Smooth muscle cell (in vitro differentiated cells): ENCODE data around the gene MPIG6B. TPM values are rescaled to one million over a fixed set of nuclear protein-coding genes. Genes with fewer than 3 reads are reported as not detected.

Experiments
- DNase-seq: peaks from one replicate; lab custom pipeline; 2025; ENCODE audit not compliant: unreplicated experiment; lab: John Stamatoyannopoulos, UW
- H2AFZ ChIP-seq: fragments of 200-600 bp; sonication (generic); 2 replicates; pipeline ENCODE4 v1.6.0; 2016; ENCODE audit warnings: antibody characterized with exemption, low read depth, mild to moderate bottlenecking
- H3F3A ChIP-seq: fragments of 200-600 bp; sonication (generic); 2 replicates; pipeline ENCODE4 v1.6.0; 2017; ENCODE audit warnings: antibody characterized with exemption, low read depth
- H3K27ac ChIP-seq: fragments of 200-600 bp; sonication (generic); 2 replicates; pipeline ENCODE4 v1.5.1; 2016; ENCODE audit warnings: low read depth, mild to moderate bottlenecking
- H3K27me3 ChIP-seq: fragments of 200-600 bp; sonication (generic); 2 replicates; pipeline ENCODE4 v1.6.1; 2016; ENCODE audit warnings: low read depth, mild to moderate bottlenecking
- H3K36me3 ChIP-seq: fragments of 200-600 bp; sonication (generic); 2 replicates; pipeline ENCODE4 v1.5.1; 2016; ENCODE audit warnings: low read depth
- H3K4me1 ChIP-seq: fragments of 200-600 bp; sonication (generic); 2 replicates; pipeline ENCODE4 v1.5.1; 2016; ENCODE audit warnings: low read depth
- H3K4me2 ChIP-seq: fragments of 200-600 bp; sonication (generic); 2 replicates; pipeline ENCODE4 v1.6.0; 2016; ENCODE audit warnings: mild to moderate bottlenecking
- H3K4me3 ChIP-seq: fragments of 200-600 bp; sonication (generic); 2 replicates; pipeline ENCODE4 v1.5.1; 2016; ENCODE audit warnings: mild to moderate bottlenecking
- H3K79me2 ChIP-seq: fragments of 200-600 bp; sonication (generic); 2 replicates; pipeline ENCODE4 v1.6.0; 2016; ENCODE audit warnings: low read depth, mild to moderate bottlenecking
- H3K9ac ChIP-seq: fragments of 200-600 bp; sonication (generic); 2 replicates; pipeline ENCODE4 v1.6.0; 2016; ENCODE audit warnings: low read depth
- H3K9me3 ChIP-seq: fragments of 200-600 bp; sonication (generic); replicated peaks from 2 replicates; pipeline ENCODE4 v1.5.1; 2016; ENCODE audit warnings: low read depth
- H4K20me1 ChIP-seq: fragments of 200-600 bp; sonication (generic); 2 replicates; pipeline ENCODE4 v1.6.0; 2016; ENCODE audit warnings: low read depth
- WGBS: methylation state at CpG from one replicate; pipeline ENCODE4 v1.1.7; 2016; ENCODE audit warnings: low lambda C conversion rate; 5-methylcytosine and 5-hydroxymethylcytosine counted together
- polyA plus RNA-seq: library from polyadenylated mRNA; unstranded; fragments of >200 nt; fragmentation: Nextera tagmentation; extraction: Ambion mirVana; gene quantifications from 2 replicates; pipeline ENCODE4 v1.2.1, GENCODE V29; 2016
- total RNA-seq: library from RNA; depleted of rRNA; stranded (reverse); fragments of >200 nt; gene quantifications from 2 replicates; pipeline ENCODE4 v1.2.3, GENCODE V29; 2014
- TF ChIP-seq, protein P1 (sequence below): fragments of 200-600 bp; sonication (generic); IDR thresholded peaks from 2 replicates; pipeline ENCODE4 v1.5.1; 2017; ENCODE audit warnings: borderline replicate concordance, mild to moderate bottlenecking, antibody characterized with exemption; ENCODE audit not compliant: insufficient read depth, poor library complexity, severe bottlenecking

MPIG6B gene
- total and polyA plus RNA-seq, 2 experiments from 2014 or later, result not detected

GRCh38 chr6:31758281-31758680, 35.1 kb downstream of the MPIG6B start:
- no peak overlapping the region for H3K9ac ChIP-seq
- H3K9me3 ChIP-seq, result no peaks in the 10 kb centered on the region
- 100% methylated on average over 2 of the region's 2 CpGs for WGBS
- H3K27ac ChIP-seq, result no peak overlapping the region
- TF ChIP-seq, protein P1, sequence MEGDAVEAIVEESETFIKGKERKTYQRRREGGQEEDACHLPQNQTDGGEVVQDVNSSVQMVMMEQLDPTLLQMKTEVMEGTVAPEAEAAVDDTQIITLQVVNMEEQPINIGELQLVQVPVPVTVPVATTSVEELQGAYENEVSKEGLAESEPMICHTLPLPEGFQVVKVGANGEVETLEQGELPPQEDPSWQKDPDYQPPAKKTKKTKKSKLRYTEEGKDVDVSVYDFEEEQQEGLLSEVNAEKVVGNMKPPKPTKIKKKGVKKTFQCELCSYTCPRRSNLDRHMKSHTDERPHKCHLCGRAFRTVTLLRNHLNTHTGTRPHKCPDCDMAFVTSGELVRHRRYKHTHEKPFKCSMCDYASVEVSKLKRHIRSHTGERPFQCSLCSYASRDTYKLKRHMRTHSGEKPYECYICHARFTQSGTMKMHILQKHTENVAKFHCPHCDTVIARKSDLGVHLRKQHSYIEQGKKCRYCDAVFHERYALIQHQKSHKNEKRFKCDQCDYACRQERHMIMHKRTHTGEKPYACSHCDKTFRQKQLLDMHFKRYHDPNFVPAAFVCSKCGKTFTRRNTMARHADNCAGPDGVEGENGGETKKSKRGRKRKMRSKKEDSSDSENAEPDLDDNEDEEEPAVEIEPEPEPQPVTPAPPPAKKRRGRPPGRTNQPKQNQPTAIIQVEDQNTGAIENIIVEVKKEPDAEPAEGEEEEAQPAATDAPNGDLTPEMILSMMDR, result no peak
- H4K20me1 ChIP-seq, result no peaks in the 10 kb centered on the region
- no peak overlapping the region for H3K4me3 ChIP-seq
- H3F3A ChIP-seq, result no peaks in the 10 kb centered on the region
- peaks cover 6% of the 10 kb centered on the region for H3K4me1 ChIP-seq
- no peaks in the 10 kb centered on the region for H3K27me3 ChIP-seq
- H3K79me2 ChIP-seq, result no peaks in the 10 kb centered on the region
- H3K4me2 ChIP-seq, result no peak overlapping the region
- no peak for DNase-seq
- H3K36me3 ChIP-seq, result no peaks in the 10 kb centered on the region
- no peak overlapping the region for H2AFZ ChIP-seq

DNA sequence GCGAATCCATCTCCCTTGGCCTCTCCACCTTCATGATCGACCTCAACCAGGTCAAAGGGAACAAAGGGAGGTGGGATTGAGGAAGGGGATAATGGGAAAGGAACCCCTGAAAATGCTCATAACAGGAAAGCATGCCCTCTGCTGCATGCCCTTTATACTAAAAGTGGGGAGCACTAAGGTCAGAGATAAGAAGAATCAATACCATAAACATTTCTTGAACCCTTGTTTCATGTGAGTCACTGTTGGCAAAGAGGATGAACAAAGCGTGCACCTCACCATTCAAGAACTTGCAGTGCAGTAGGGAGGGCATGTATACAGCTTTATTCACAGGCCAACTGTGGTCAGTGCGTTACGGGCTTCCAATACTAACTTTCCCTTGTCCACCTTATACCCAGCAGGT, 37.6 kb downstream of the MPIG6B start:
- WGBS, result 98% methylated on average over 5 of the region's 5 CpGs
- H3K4me1 ChIP-seq, result peaks cover 13% of the 10 kb centered on the region
- H3K9ac ChIP-seq, result no peak overlapping the region
- no peaks in the 10 kb centered on the region for H3K27me3 ChIP-seq
- no peaks in the 10 kb centered on the region for H3K36me3 ChIP-seq
- no peak overlapping the region for H3K27ac ChIP-seq
- no peaks in the 10 kb centered on the region for H3K79me2 ChIP-seq
- DNase-seq, result no peak
- H3F3A ChIP-seq, result no peaks in the 10 kb centered on the region
- TF ChIP-seq, protein P1, result no peak
- no peaks in the 10 kb centered on the region for H4K20me1 ChIP-seq
- no peak overlapping the region for H2AFZ ChIP-seq
- no peak overlapping the region for H3K4me2 ChIP-seq
- no peak overlapping the region for H3K4me3 ChIP-seq
- no peaks in the 10 kb centered on the region for H3K9me3 ChIP-seq

DNA sequence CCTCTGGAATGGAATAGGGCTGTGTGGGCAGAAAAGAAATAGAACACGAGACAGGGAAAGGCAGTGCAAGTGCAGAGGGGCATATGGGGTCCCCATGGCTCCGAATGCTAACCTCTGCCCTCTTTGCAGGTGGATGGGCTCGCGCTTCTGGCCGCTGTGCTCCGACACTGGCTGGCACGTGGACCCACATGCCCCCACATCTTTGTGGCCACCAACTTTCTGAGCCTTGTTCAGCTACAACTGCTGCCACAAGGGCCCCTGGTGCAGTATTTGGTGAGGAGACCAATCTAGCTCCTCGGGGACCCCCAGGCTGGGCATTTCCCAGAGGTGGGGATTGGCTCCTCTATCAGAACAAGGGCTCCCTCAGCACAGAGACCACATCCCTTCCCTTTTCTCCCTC, 38.2 kb downstream of the MPIG6B start:
- no peaks in the 10 kb centered on the region for H3K36me3 ChIP-seq
- H3K4me1 ChIP-seq, result peaks cover 13% of the 10 kb centered on the region
- no peaks in the 10 kb centered on the region for H3K79me2 ChIP-seq
- no peaks in the 10 kb centered on the region for H3K9me3 ChIP-seq
- no peaks in the 10 kb centered on the region for H4K20me1 ChIP-seq
- no peak for DNase-seq
- no peak overlapping the region for H3K4me3 ChIP-seq
- no peak overlapping the region for H3K9ac ChIP-seq
- H3K4me2 ChIP-seq, result no peak overlapping the region
- TF ChIP-seq, protein P1, result no peak
- no peaks in the 10 kb centered on the region for H3K27me3 ChIP-seq
- no peaks in the 10 kb centered on the region for H3F3A ChIP-seq
- 95% methylated on average over 8 of the region's 8 CpGs for WGBS
- no peak overlapping the region for H2AFZ ChIP-seq
- no peak overlapping the region for H3K27ac ChIP-seq

GRCh38 chr6:31762356-31762755, 39.2 kb downstream of the MPIG6B start, which contains the start of gene SAPCD1:
Gene SAPCD1 (plus strand): TSS chr6:31762656. CDS start chr6:31763055, 399 bp downstream.
- Histone ChIP-seq H3K9ac (no peak within 1 kb of the TSS), H3K4me2 (no peak within 1 kb of the TSS), H3K4me3 (no peak within 1 kb of the TSS), H3K9me3 (no peaks in the 10 kb centered on the region), H3K4me1 (peaks cover 13% of the 10 kb centered on the region), H3F3A (no peaks in the 10 kb centered on the region), H2AFZ (no peak within 1 kb of the TSS), H3K36me3 (no peaks in the 10 kb centered on the region), H3K79me2 (no peaks in the 10 kb centered on the region), H3K27me3 (no peaks in the 10 kb centered on the region), H4K20me1 (no peaks in the 10 kb centered on the region), H3K27ac (no peak within 1 kb of the TSS)
- 95% methylated on average over 4 of the region's 4 CpGs for WGBS
- TF ChIP-seq, protein P1, result no peak
- no peak for DNase-seq
